ENCODE data around the gene ATP5F1A. TPM values are rescaled to one million over a fixed set of nuclear protein-coding genes. Genes with fewer than 3 reads are reported as not detected.

Gene ATP5F1A
- total RNA-seq, 1 donor from 2014 or later, result 1,034 TPM

- Histone ChIP-seq H3F3A (ENCODE audit: low read depth) (peaks cover 16% of the 10 kb centered on the region), H3K4me3 (peak within 1 kb of the TSS; percentile 76), H3K36me3 (no peaks in the 10 kb centered on the region), H3K79me2 (ENCODE audit: low read depth) (no peaks in the 10 kb centered on the region), H3K4me1 (no peaks in the 10 kb centered on the region), H3K27ac (no peak within 1 kb of the TSS), H3K9ac (peak within 1 kb of the TSS; percentile 21), H4K20me1 (ENCODE audit: low read depth) (peaks cover 14% of the 10 kb centered on the region), H3K4me2 (peak within 1 kb of the TSS; percentile 95), H3K9me3 (ENCODE audit: low read depth) (no peaks in the 10 kb centered on the region), H2AFZ (replicated peaks) (peak within 1 kb of the TSS; percentile 92), H3K27me3 (peaks cover 36% of the 10 kb centered on the region)
- Mint-ChIP-seq H3K27me3 (ENCODE audit: insufficient read depth, low read depth) (peaks cover 2% of the 10 kb centered on the region), H3K27ac (no peak within 1 kb of the TSS), H3K4me1 (no peaks in the 10 kb centered on the region), H3K36me3 (no peaks in the 10 kb centered on the region), H3K9me3 (no peaks in the 10 kb centered on the region), H3K4me3 (peak within 1 kb of the TSS; percentile 88)
- DNase-seq (ENCODE audit: low spot score), result peak; percentile 72
- TF ChIP-seq CTCF (IDR thresholded peaks at IDR 0.05) (no peak), EZH2 (IDR thresholded peaks at IDR 0.05) (peak; percentile 58), EZH2phosphoT487 (IDR thresholded peaks at IDR 0.05) (peak; percentile 57)
Measured at GRCh38 chr18:46071653-46072375, 26.3 kb downstream of the ATP5F1A start, which contains the start of gene PSTPIP2. Gene PSTPIP2 (minus strand): TSS chr18:46072260. CDS start chr18:46072188, 72 bp downstream.

- no peaks in the 10 kb centered on the region for H3K4me1 ChIP-seq
- Mint-ChIP-seq H3K27me3 (ENCODE audit: insufficient read depth, low read depth) (peaks cover 2% of the 10 kb centered on the region), H3K36me3 (no peaks in the 10 kb centered on the region), H3K4me3 (peak overlapping the region; percentile 83), H3K4me1 (no peaks in the 10 kb centered on the region), H3K27ac (no peak overlapping the region), H3K9me3 (no peaks in the 10 kb centered on the region)
- H3K4me3 ChIP-seq, result peak overlapping the region; percentile 76
- no peak overlapping the region for H3K9ac ChIP-seq
- no peaks in the 10 kb centered on the region for H3K9me3 ChIP-seq (ENCODE audit: low read depth)
- H3K79me2 ChIP-seq (ENCODE audit: low read depth), result no peaks in the 10 kb centered on the region
- H3K36me3 ChIP-seq, result no peaks in the 10 kb centered on the region
- no peak overlapping the region for H3K27ac ChIP-seq
- peaks cover 36% of the 10 kb centered on the region for H3K27me3 ChIP-seq
- DNase-seq (ENCODE audit: low spot score), result no peak
- peaks cover 14% of the 10 kb centered on the region for H4K20me1 ChIP-seq (ENCODE audit: low read depth)
- no peak for TF ChIP-seq EZH2phosphoT487 (IDR thresholded peaks at IDR 0.05)
- no peak for TF ChIP-seq CTCF (IDR thresholded peaks at IDR 0.05)
- TF ChIP-seq EZH2 (IDR thresholded peaks at IDR 0.05), result no peak
- peaks cover 16% of the 10 kb centered on the region for H3F3A ChIP-seq (ENCODE audit: low read depth)
- H3K4me2 ChIP-seq, result peak overlapping the region; percentile 95
- H2AFZ ChIP-seq (replicated peaks), result peak overlapping the region; percentile 92
Measured at GRCh38 chr18:46070815-46071652, 27.1 kb downstream of the ATP5F1A start.

GRCh38 chr18:46070232-46070631, 27.9 kb downstream of the ATP5F1A start:
- no peaks in the 10 kb centered on the region for H3K36me3 ChIP-seq
- no peak overlapping the region for H3K4me3 ChIP-seq
- DNase-seq (ENCODE audit: low spot score), result no peak
- Mint-ChIP-seq H3K4me1 (no peaks in the 10 kb centered on the region), H3K27me3 (ENCODE audit: insufficient read depth, low read depth) (peaks cover 2% of the 10 kb centered on the region), H3K9me3 (no peaks in the 10 kb centered on the region), H3K27ac (no peak overlapping the region), H3K36me3 (no peaks in the 10 kb centered on the region), H3K4me3 (no peak overlapping the region)
- no peak overlapping the region for H3K9ac ChIP-seq
- TF ChIP-seq EZH2 (IDR thresholded peaks at IDR 0.05), result no peak
- TF ChIP-seq EZH2phosphoT487 (IDR thresholded peaks at IDR 0.05), result no peak
- no peak for TF ChIP-seq CTCF (IDR thresholded peaks at IDR 0.05)
- no peak overlapping the region for H3K27ac ChIP-seq
- no peak overlapping the region for H2AFZ ChIP-seq (replicated peaks)
- H3K9me3 ChIP-seq (ENCODE audit: low read depth), result no peaks in the 10 kb centered on the region
- H3K4me2 ChIP-seq, result no peak overlapping the region
- H3F3A ChIP-seq (ENCODE audit: low read depth), result peaks cover 16% of the 10 kb centered on the region
- H3K79me2 ChIP-seq (ENCODE audit: low read depth), result no peaks in the 10 kb centered on the region
- no peaks in the 10 kb centered on the region for H3K4me1 ChIP-seq
- H3K27me3 ChIP-seq, result peaks cover 36% of the 10 kb centered on the region
- peaks cover 14% of the 10 kb centered on the region for H4K20me1 ChIP-seq (ENCODE audit: low read depth)

All from neural progenitor cell (in vitro differentiated cells).